IPS-18a (cell line): ENCODE data around the gene CRIP1.
A peak's percentile ranks its signal among the peaks of the same experiment; 100 is the strongest.

Source experiments
- H3K27ac ChIP-seq: one replicate; pipeline ENCODE4 v1.5.1; 2013; ENCODE audit warnings: low read length
- H3K27me3 ChIP-seq: one replicate; pipeline ENCODE4 v1.6.1; 2013; ENCODE audit warnings: mild to moderate bottlenecking, low read length; ENCODE audit not compliant: control insufficient read depth, insufficient read depth
- H3K36me3 ChIP-seq: one replicate; pipeline ENCODE4 v1.6.1; 2013; ENCODE audit warnings: low read depth, low read length; ENCODE audit not compliant: control insufficient read depth
- H3K4me1 ChIP-seq: one replicate; pipeline ENCODE4 v1.6.1; 2013; ENCODE audit warnings: low read depth, low read length; ENCODE audit not compliant: control insufficient read depth
- H3K4me3 ChIP-seq: one replicate; pipeline ENCODE4 v1.5.1; 2013; ENCODE audit warnings: low read length
- H3K9ac ChIP-seq: one replicate; pipeline ENCODE4 v1.6.1; 2013; ENCODE audit warnings: mild to moderate bottlenecking, low read length, moderate library complexity
- H3K9me3 ChIP-seq: one replicate; pipeline ENCODE4 v1.6.1; 2013; ENCODE audit warnings: low read depth, low read length; ENCODE audit not compliant: control insufficient read depth

Gene CRIP1

GRCh38 chr14:105519946-105520698 is 33.4 kb downstream of the CRIP1 start:
- H3K27ac ChIP-seq, result no peak overlapping the region
- H3K36me3 ChIP-seq, result no peaks in the 10 kb centered on the region
- no peak overlapping the region for H3K4me3 ChIP-seq
- no peaks in the 10 kb centered on the region for H3K4me1 ChIP-seq
- H3K9me3 ChIP-seq, result peaks cover 5% of the 10 kb centered on the region
- H3K27me3 ChIP-seq, result peaks cover 27% of the 10 kb centered on the region
- H3K9ac ChIP-seq, result no peak overlapping the region

GRCh38 chr14:105525326-105525725 is 38.6 kb downstream of the CRIP1 start:
- Histone ChIP-seq H3K27ac (no peak overlapping the region), H3K9me3 (no peaks in the 10 kb centered on the region), H3K27me3 (peaks cover 59% of the 10 kb centered on the region), H3K4me3 (no peak overlapping the region), H3K4me1 (no peaks in the 10 kb centered on the region), H3K36me3 (no peaks in the 10 kb centered on the region), H3K9ac (no peak overlapping the region)

- no peaks in the 10 kb centered on the region for H3K4me1 ChIP-seq
- no peak within 1 kb of the TSS for H3K27ac ChIP-seq
- no peak within 1 kb of the TSS for H3K9ac ChIP-seq
- no peaks in the 10 kb centered on the region for H3K36me3 ChIP-seq
- H3K9me3 ChIP-seq, result no peaks in the 10 kb centered on the region
- H3K27me3 ChIP-seq, result peaks cover 58% of the 10 kb centered on the region
- peak within 1 kb of the TSS; percentile 39 for H3K4me3 ChIP-seq
Observed at GRCh38 chr14:105525861-105526775, 39.4 kb downstream of the CRIP1 start, which contains the start of gene TMEM121. TMEM121 (plus strand) TSS chr14:105526583; CDS start chr14:105528835, 2,252 bp downstream.

- Histone ChIP-seq H3K36me3 (no peaks in the 10 kb centered on the region), H3K4me3 (no peak overlapping the region), H3K9ac (no peak overlapping the region), H3K4me1 (no peaks in the 10 kb centered on the region), H3K9me3 (no peaks in the 10 kb centered on the region), H3K27ac (no peak overlapping the region), H3K27me3 (peaks cover 58% of the 10 kb centered on the region)
Observed at GRCh38 chr14:105526776-105527380, 40.2 kb downstream of the CRIP1 start.

GRCh38 chr14:105527381-105527825 is 40.7 kb downstream of the CRIP1 start:
- no peaks in the 10 kb centered on the region for H3K9me3 ChIP-seq
- H3K9ac ChIP-seq, result no peak overlapping the region
- H3K4me1 ChIP-seq, result no peaks in the 10 kb centered on the region
- peaks cover 58% of the 10 kb centered on the region for H3K27me3 ChIP-seq
- H3K4me3 ChIP-seq, result no peak overlapping the region
- no peaks in the 10 kb centered on the region for H3K36me3 ChIP-seq
- H3K27ac ChIP-seq, result no peak overlapping the region

- Histone ChIP-seq H3K4me1 (no peaks in the 10 kb centered on the region), H3K9ac (no peak overlapping the region), H3K36me3 (no peaks in the 10 kb centered on the region), H3K9me3 (no peaks in the 10 kb centered on the region), H3K27me3 (peaks cover 58% of the 10 kb centered on the region), H3K27ac (no peak overlapping the region), H3K4me3 (peak overlapping the region; percentile 46)
Observed at GRCh38 chr14:105527826-105528585, 41.3 kb downstream of the CRIP1 start.

- Histone ChIP-seq H3K9ac (no peak overlapping the region), H3K36me3 (no peaks in the 10 kb centered on the region), H3K27ac (no peak overlapping the region), H3K27me3 (peaks cover 51% of the 10 kb centered on the region), H3K4me1 (no peaks in the 10 kb centered on the region), H3K4me3 (no peak overlapping the region), H3K9me3 (no peaks in the 10 kb centered on the region)
Observed at GRCh38 chr14:105528586-105529318, 42.1 kb downstream of the CRIP1 start.

GRCh38 chr14:105529319-105529568 is 42.6 kb downstream of the CRIP1 start:
- H3K4me1 ChIP-seq, result no peaks in the 10 kb centered on the region
- no peak overlapping the region for H3K9ac ChIP-seq
- H3K27me3 ChIP-seq, result peaks cover 46% of the 10 kb centered on the region
- H3K36me3 ChIP-seq, result no peaks in the 10 kb centered on the region
- H3K4me3 ChIP-seq, result no peak overlapping the region
- H3K27ac ChIP-seq, result no peak overlapping the region
- H3K9me3 ChIP-seq, result no peaks in the 10 kb centered on the region

- Histone ChIP-seq H3K27me3 (peaks cover 41% of the 10 kb centered on the region), H3K4me3 (no peak overlapping the region), H3K9ac (no peak overlapping the region), H3K4me1 (no peaks in the 10 kb centered on the region), H3K36me3 (no peaks in the 10 kb centered on the region), H3K27ac (no peak overlapping the region), H3K9me3 (no peaks in the 10 kb centered on the region)
Observed at GRCh38 chr14:105529569-105530284, 43.0 kb downstream of the CRIP1 start.

- H3K9me3 ChIP-seq, result no peaks in the 10 kb centered on the region
- peaks cover 34% of the 10 kb centered on the region for H3K27me3 ChIP-seq
- no peaks in the 10 kb centered on the region for H3K4me1 ChIP-seq
- H3K9ac ChIP-seq, result no peak overlapping the region
- H3K4me3 ChIP-seq, result no peak overlapping the region
- H3K27ac ChIP-seq, result no peak overlapping the region
- no peaks in the 10 kb centered on the region for H3K36me3 ChIP-seq
Observed at GRCh38 chr14:105530285-105531087, 43.8 kb downstream of the CRIP1 start.
